Measurements from ENCODE around the gene PUSL1.

PUSL1 gene

GRCh38 chr1:1360506-1361169, 52.2 kb downstream of the PUSL1 start:
- TF ChIP-seq, protein P1, sequence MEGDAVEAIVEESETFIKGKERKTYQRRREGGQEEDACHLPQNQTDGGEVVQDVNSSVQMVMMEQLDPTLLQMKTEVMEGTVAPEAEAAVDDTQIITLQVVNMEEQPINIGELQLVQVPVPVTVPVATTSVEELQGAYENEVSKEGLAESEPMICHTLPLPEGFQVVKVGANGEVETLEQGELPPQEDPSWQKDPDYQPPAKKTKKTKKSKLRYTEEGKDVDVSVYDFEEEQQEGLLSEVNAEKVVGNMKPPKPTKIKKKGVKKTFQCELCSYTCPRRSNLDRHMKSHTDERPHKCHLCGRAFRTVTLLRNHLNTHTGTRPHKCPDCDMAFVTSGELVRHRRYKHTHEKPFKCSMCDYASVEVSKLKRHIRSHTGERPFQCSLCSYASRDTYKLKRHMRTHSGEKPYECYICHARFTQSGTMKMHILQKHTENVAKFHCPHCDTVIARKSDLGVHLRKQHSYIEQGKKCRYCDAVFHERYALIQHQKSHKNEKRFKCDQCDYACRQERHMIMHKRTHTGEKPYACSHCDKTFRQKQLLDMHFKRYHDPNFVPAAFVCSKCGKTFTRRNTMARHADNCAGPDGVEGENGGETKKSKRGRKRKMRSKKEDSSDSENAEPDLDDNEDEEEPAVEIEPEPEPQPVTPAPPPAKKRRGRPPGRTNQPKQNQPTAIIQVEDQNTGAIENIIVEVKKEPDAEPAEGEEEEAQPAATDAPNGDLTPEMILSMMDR (IDR thresholded peaks at IDR 0.05; ENCODE audit: extremely low read depth, missing control alignments), result no peak
- no peak for DNase-seq (ENCODE audit: low spot score)

Data from GM20000 (cell line).